HG02759 (cell line): ENCODE data around the gene LMTK2.
A peak's percentile ranks its signal among the peaks of the same experiment; 100 is the strongest.

ENCODE experiments used
- ATAC-seq: cut with Tn5 transposase; IDR thresholded peaks from one replicate; pipeline ENCODE4 v1.9.1; 2021; ENCODE audit warnings: mild to moderate bottlenecking, moderate library complexity; ENCODE audit not compliant: unreplicated experiment

The LMTK2 gene

DNA sequence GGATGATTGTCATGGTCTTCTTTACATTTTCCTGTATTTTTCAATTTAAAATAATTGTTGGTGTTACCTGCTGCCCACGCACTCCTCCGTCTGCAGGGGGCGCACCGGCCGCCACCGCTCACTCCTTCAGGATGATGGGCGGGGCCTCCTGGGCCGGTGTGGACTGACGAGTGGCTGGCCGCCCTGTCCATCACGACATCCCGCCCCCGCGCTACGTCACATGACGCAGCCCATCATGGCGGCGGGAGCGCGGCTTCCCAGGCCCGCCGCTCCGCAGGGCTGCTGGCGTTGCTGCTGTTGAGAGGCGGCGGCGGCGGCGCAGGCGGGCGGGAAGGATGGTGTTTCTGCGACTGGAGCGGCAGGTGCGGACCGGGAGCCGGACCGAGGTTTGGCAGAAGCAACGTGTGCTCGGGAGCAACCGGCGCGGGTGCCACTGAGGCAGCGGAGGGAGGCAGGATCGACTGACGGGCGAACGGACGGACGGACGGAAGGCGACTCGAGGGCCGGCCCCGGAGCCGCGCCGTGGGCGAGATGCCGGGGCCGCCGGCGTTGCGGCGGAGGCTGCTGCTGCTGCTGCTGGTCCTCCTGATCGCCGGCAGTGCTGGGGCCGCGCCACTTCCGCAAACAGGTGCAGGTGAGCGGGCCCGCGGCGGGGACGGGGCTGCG is at the start of gene LMTK2:
LMTK2 (plus strand) TSS at position 216 of the 666 bp plus-strand sequence; CDS start at position 532, 316 bp downstream.
- peak; percentile 100 for ATAC-seq

- ATAC-seq, result no peak
These were observed 49.5 kb upstream of the LMTK2 start for GRCh38 chr7:98057157-98057556.

- no peak for ATAC-seq
These were observed 48.5 kb upstream of the LMTK2 start for GRCh38 chr7:98058186-98058585.

DNA sequence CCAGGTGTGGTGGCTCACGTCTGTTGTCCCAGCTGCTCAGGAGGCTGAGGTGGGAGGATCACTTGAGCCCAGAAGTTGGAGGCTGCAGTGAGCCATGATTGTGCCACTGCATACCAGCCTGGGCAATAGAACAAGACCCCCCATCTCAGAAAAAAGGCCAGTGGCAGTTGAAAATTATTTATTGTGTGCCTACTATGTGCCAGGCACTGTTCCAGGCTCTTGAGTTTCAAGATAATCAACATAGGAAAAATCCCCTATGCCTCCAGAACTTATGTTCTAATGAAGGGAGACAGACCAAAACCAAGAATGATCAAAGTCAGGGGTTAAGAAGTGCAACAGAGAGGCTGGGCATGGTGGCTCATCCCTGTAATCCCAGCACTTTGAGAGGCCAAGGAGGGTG is 42.4 kb upstream of the LMTK2 start:
- ATAC-seq, result no peak

DNA sequence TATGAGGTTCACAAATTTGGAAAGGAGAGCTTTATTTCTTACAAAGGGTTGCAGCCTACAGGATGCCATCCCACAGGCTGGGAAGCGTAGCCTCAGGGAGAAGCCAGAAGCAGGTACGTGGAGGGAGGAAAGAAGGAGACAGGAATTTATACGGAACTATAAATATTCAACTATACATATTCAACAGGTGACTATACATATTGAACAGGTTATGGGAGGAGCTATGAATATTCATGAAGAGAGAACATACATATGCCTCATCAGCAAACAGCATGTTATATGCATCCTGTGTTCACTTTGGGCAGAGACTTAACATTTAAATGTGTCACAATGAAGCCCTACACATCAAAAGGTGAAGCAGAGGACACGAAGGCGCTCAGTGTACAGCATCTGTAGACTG is 40.5 kb upstream of the LMTK2 start:
- no peak for ATAC-seq

GRCh38 chr7:98066934-98067507 is 39.6 kb upstream of the LMTK2 start:
- no peak for ATAC-seq

GRCh38 chr7:98073047-98073446 is 33.6 kb upstream of the LMTK2 start:
- no peak for ATAC-seq

- no peak for ATAC-seq
These were observed 30.9 kb upstream of the LMTK2 start for GRCh38 chr7:98075801-98076200.

- no peak for ATAC-seq
These were observed 28.9 kb upstream of the LMTK2 start for GRCh38 chr7:98077762-98078161.

GRCh38 chr7:98078197-98078870 is 28.3 kb upstream of the LMTK2 start:
- ATAC-seq, result no peak

DNA sequence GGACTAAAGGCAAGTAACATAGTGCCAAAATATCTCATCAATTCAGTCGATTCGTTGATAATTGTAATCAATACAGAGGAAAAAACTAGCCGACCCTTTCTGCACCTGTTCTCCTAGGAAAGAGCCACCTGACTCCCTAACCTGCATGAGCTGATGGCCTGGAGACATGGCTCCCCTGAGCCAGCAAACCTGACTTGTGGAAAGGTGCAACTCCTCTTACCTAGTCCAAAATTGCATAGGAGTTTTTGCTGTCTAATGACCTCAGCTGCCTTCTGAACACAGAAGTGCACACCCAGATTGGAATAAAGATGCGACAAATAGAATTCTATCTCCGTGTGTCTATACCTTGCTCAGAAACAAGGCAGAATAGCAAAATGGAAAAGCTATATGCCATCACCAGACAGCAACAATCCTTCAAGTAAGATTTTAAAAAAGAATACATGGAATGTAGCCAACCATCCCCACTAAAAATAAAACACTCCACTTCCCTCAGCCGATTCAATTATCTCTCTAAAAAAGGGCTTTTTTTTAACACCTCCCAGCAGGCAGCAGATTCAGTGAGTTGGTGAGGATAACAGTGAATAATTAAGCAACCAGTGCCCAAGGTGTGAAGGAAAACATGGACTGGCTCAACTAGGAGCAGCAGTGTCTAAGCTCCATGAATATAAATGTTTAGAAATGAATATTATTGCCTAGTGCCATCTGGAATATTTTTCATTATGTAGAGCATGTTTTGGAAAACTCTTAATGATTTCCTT is 26.6 kb upstream of the LMTK2 start:
- no peak for ATAC-seq

DNA sequence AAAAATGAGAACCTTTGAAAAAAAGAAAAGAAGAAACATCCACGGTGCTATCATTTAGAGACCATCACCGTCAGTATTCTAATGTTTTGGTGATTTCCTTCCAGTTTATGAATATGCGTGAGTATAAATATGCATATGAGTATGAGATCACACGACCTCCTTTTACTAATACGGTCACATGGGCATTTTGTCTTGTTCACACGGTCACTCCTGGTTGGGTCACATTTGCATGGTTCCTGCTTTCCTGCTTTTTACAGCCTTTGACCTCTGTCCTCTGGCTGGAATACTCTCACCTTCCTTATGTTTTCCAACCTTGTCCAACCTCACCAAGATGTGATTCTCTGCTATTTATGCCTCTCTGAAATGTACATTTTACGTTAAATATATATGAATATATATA is 25.3 kb upstream of the LMTK2 start:
- no peak for ATAC-seq

DNA sequence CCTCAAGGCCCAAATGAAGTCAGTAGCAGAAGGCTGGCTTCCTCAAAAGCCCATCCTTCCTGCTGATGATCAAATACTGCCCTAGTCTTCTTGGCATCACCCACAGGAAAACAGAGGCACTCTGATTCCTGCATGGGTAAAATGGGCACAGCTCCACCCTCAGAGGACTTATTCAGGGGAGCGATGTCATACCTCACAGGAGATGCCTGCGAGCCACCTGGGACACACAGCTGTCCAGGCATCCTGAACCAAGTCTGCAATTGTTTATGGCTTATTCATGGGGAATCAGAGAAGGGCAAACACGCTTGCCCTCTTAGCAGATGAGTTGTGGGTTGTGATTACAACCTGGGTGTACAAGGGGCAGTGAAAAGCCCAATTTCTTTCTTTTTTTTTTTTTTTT is 22.0 kb upstream of the LMTK2 start:
- no peak for ATAC-seq

DNA sequence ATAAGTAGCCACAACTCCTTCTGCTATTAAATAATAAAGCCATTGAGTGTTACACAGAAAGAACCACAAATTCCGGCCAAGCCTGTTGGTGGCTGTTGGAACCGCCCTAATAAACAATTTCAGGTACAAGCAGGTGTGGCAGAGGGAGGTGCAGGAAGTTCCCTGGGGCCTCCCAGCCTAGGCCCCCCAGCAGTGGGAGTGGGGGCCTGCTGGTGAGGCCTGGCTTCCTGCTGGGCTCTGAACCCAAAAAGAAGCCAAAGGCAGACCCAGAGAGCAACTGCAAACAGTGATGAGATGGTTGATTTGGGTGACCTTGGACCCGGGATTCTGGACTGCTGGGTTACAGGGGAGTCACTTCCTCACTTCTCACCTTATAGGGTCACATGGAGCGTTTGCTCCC is 21.0 kb upstream of the LMTK2 start:
- no peak for ATAC-seq

DNA sequence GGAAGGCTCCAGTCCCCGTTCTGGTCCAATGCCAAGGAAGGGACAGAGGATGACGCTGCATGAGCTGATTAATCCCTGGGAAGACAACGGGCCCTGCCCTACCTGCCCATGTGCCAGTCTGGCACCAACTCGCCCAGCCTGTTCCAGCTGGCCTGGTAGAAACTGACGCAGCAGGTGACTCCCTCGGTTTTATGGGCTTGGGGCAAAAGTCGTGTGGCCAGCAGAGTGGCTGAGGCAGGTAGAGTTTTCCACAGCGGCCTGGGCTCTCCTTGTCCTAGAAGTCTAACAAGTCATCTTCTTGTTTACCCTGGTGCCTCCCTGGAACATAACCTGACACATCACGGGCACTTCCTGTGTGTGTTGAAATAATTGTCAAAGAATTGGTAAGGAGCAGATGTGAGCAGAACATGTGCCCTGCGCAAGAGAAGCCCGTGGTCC is 20.4 kb upstream of the LMTK2 start:
- ATAC-seq, result no peak

GRCh38 chr7:98088109-98088508 is 18.6 kb upstream of the LMTK2 start:
- no peak for ATAC-seq

- no peak for ATAC-seq
These were observed 16.5 kb upstream of the LMTK2 start for GRCh38 chr7:98090116-98090515.

GRCh38 chr7:98091061-98091460 is 15.6 kb upstream of the LMTK2 start:
- ATAC-seq, result no peak

DNA sequence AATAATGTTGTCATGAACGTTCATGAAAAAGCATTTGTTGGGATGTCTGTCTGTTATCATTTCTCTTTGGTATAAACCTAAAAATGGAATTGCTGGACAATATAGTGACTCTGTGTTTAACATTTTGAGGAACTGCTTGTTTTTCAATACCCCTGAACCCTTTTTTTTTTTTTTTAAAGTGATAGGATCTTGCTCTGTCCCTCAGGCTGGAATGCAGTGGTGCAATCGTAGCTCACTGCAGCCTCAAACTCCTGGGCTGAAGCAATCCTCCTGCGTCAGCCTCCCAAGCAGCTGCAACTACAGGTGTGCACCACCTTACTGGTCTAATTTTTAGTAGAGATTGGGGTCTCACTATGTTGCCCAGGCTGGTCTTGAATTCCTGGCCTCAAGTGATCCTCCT is 15.1 kb upstream of the LMTK2 start:
- no peak for ATAC-seq

DNA sequence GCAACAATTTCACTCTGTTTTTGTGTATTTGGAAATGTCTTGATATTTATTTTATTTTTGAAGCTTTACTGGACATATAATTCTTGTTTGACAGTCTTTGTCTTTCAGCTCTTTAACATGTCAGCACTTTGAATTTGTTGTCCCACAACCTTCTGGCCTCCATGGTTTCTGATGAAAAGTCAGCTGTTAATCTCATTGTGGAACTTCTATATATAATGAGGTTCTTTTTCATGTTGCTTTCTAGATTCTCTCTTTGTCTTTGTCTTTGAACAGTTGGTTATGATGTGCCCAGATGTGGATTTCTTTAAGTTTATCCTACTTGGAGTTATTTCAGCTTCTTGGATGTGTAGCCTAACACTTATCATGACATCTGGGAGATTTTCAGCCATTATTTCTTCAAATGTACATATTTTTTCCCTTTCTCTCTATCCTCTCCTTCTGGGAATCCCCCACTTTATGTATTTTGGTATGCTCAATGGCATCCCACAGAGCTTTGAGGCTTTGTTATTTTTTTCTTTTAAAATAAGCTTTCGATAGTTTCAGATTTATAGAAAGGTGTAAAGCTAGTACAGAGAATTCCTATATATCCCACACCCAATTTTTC is 9.5 kb upstream of the LMTK2 start:
- no peak for ATAC-seq

DNA sequence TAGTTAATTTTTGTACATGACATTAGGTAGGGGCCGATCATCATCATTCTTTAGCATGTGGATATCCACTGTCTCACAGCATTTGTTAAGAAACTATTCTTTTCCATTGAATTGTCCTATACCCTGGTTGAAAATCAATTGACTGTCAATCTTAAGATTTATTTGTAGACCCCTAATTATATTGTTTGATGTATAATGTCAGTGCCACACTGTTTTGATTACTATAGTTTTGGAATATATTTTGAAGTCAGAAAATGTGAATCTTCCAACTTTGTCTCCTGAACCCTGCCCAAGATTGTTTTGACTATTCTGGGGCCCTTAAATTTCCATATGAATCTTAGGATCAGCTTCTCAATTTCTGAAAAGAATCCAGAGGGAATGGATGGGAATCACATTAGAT is 6.6 kb upstream of the LMTK2 start:
- no peak for ATAC-seq
